HUES6 (cell line): ENCODE measurements around the gene KLHL10.

Experiments used
- H3K27ac ChIP-seq: 2 replicates; pipeline ENCODE4 v1.7.0; 2013; ENCODE audit warnings: low read depth, mild to moderate bottlenecking, low read length, inconsistent platforms
- H3K27me3 ChIP-seq: 2 replicates; pipeline ENCODE4 v1.6.1; 2013; ENCODE audit warnings: low read length; ENCODE audit not compliant: control insufficient read depth, insufficient read depth
- H3K36me3 ChIP-seq: 2 replicates; pipeline ENCODE4 v1.6.1; 2013; ENCODE audit warnings: low read length; ENCODE audit not compliant: control insufficient read depth, insufficient read depth
- H3K4me1 ChIP-seq: 2 replicates; pipeline ENCODE4 v1.6.1; 2013; ENCODE audit warnings: low read length; ENCODE audit not compliant: control insufficient read depth, insufficient read depth
- H3K4me3 ChIP-seq: 2 replicates; pipeline ENCODE4 v1.5.1; 2013; ENCODE audit warnings: low read depth, low read length
- H3K9ac ChIP-seq: one replicate; pipeline ENCODE4 v1.6.1; 2013; ENCODE audit warnings: mild to moderate bottlenecking, low read length
- H3K9me3 ChIP-seq: 2 replicates; pipeline ENCODE4 v1.6.1; 2013; ENCODE audit warnings: low read depth, low read length; ENCODE audit not compliant: control insufficient read depth, insufficient read depth

Gene KLHL10

GRCh38 chr17:41803049-41804020 lies 34.3 kb upstream of the KLHL10 start:
- no peaks in the 10 kb centered on the region for H3K27me3 ChIP-seq
- H3K9me3 ChIP-seq: no peaks in the 10 kb centered on the region
- H3K9ac ChIP-seq: no peak overlapping the region
- no peak overlapping the region for H3K27ac ChIP-seq
- no peak overlapping the region for H3K4me3 ChIP-seq
- H3K4me1 ChIP-seq: peaks cover 11% of the 10 kb centered on the region
- peaks cover 17% of the 10 kb centered on the region; the same call in 1 of the 2 replicates for H3K36me3 ChIP-seq

- Histone ChIP-seq H3K4me1 (0 out of 2 replicates have a peak, but pooled peaks cover 3% of the 10 kb centered on the region), H3K9me3 (no peaks in the 10 kb centered on the region), H3K27ac (no peak overlapping the region), H3K4me3 (no peak overlapping the region), H3K9ac (no peak overlapping the region), H3K27me3 (peaks cover 11% of the 10 kb centered on the region), H3K36me3 (peaks cover 25% of the 10 kb centered on the region)
Measured at GRCh38 chr17:41806685-41807445, 30.8 kb upstream of the KLHL10 start.

- H3K36me3 ChIP-seq: peaks cover 18% of the 10 kb centered on the region
Measured at GRCh38 chr17:41810659-41811548, 26.7 kb upstream of the KLHL10 start.

GRCh38 chr17:41811549-41812380 lies 25.9 kb upstream of the KLHL10 start, which contains the start of gene P3H4:
P3H4 (minus strand) TSS chr17:41811949; CDS start chr17:41811915, 34 bp downstream.
- Histone ChIP-seq H3K27me3 (peaks cover 11% of the 10 kb centered on the region), H3K9ac (peak within 1 kb of the TSS; percentile 87), H3K9me3 (no peaks in the 10 kb centered on the region), H3K4me1 (peaks cover 12% of the 10 kb centered on the region; the same call in 1 of the 2 replicates), H3K27ac (peak within 1 kb of the TSS; percentile 58; the same call in 1 of the 2 replicates), H3K36me3 (peaks cover 15% of the 10 kb centered on the region), H3K4me3 (peak within 1 kb of the TSS; percentile 79)

More at GRCh38 chr17:41810659-41811548, 26.7 kb upstream of the KLHL10 start:
- Histone ChIP-seq H3K4me1 (peaks cover 12% of the 10 kb centered on the region; the same call in 1 of the 2 replicates), H3K27me3 (peaks cover 11% of the 10 kb centered on the region), H3K9me3 (no peaks in the 10 kb centered on the region), H3K4me3 (peak overlapping the region; percentile 79), H3K9ac (peak overlapping the region; percentile 87), H3K27ac (peak overlapping the region; percentile 58; the same call in 1 of the 2 replicates)

- Histone ChIP-seq H3K4me3 (peak within 1 kb of the TSS; percentile 79), H3K27ac (peak within 1 kb of the TSS; percentile 58; the same call in 1 of the 2 replicates), H3K36me3 (peaks cover 18% of the 10 kb centered on the region)
Measured at GRCh38 chr17:41812381-41813151, 25.1 kb upstream of the KLHL10 start, which contains the start of gene FKBP10. FKBP10 (plus strand) TSS chr17:41813004; CDS start chr17:41813035, 31 bp downstream.

GRCh38 chr17:41813152-41813680 lies 24.4 kb upstream of the KLHL10 start:
- H3K4me1 ChIP-seq: peaks cover 12% of the 10 kb centered on the region; the same call in 1 of the 2 replicates
- H3K27ac ChIP-seq: peak overlapping the region; percentile 54; the same call in 1 of the 2 replicates
- H3K27me3 ChIP-seq: peaks cover 11% of the 10 kb centered on the region

More at GRCh38 chr17:41812381-41813151, 25.1 kb upstream of the KLHL10 start, which contains the start of gene FKBP10:
- peaks cover 11% of the 10 kb centered on the region for H3K27me3 ChIP-seq
- H3K9me3 ChIP-seq: no peaks in the 10 kb centered on the region
- H3K9ac ChIP-seq: peak within 1 kb of the TSS; percentile 87
- peaks cover 12% of the 10 kb centered on the region; the same call in 1 of the 2 replicates for H3K4me1 ChIP-seq

GRCh38 chr17:41813699-41814124 lies 23.9 kb upstream of the KLHL10 start:
- peak overlapping the region; percentile 71 for H3K9ac ChIP-seq

More at GRCh38 chr17:41813152-41813680, 24.4 kb upstream of the KLHL10 start:
- Histone ChIP-seq H3K9me3 (no peaks in the 10 kb centered on the region), H3K36me3 (peaks cover 24% of the 10 kb centered on the region), H3K9ac (peak overlapping the region; percentile 71), H3K4me3 (peak overlapping the region; percentile 79)

GRCh38 chr17:41814195-41814594 lies 23.4 kb upstream of the KLHL10 start:
- Histone ChIP-seq H3K4me3 (peak overlapping the region; percentile 79), H3K27ac (no peak overlapping the region), H3K9ac (peak overlapping the region; percentile 71), H3K27me3 (peaks cover 11% of the 10 kb centered on the region), H3K36me3 (peaks cover 25% of the 10 kb centered on the region), H3K9me3 (no peaks in the 10 kb centered on the region), H3K4me1 (peaks cover 15% of the 10 kb centered on the region)

More at GRCh38 chr17:41813699-41814124, 23.9 kb upstream of the KLHL10 start:
- peaks cover 12% of the 10 kb centered on the region; the same call in 1 of the 2 replicates for H3K4me1 ChIP-seq
- no peak overlapping the region for H3K27ac ChIP-seq
- peaks cover 11% of the 10 kb centered on the region for H3K27me3 ChIP-seq
- H3K36me3 ChIP-seq: peaks cover 25% of the 10 kb centered on the region
- H3K4me3 ChIP-seq: peak overlapping the region; percentile 79
- no peaks in the 10 kb centered on the region for H3K9me3 ChIP-seq
